IMR-90 (cell line): ENCODE data around the gene CDKN2D. TPM values are rescaled to one million over a fixed set of nuclear protein-coding genes. Genes with fewer than 3 reads are reported as not detected.
A peak's percentile ranks its signal among the peaks of the same experiment; 100 is the strongest.

Experiments
- ATAC-seq: fragments of 200-7000 bp; cut with Tn5 transposase; 2 replicates; pipeline ENCODE4 v1.9.1; 2020; ENCODE audit warnings: low read depth, mild to moderate bottlenecking, moderate library complexity
- BruUV-seq: library from RNA; stranded (reverse); fragments of 400-500 nt; replicated peaks from 2 replicates; lab custom pipeline; 2021; lab: Mats Ljungman, UMichigan
- CTCF ChIA-PET: fragments of 300-600 bp; formaldehyde crosslinking; extraction: SDS; loops from one replicate; lab custom pipeline; 2021; ENCODE audit warnings: antibody characterized with exemption; lab: Yijun Ruan, JAX
- POLR2A ChIA-PET: fragments of 300-600 bp; sonication (Branson Sonifier 250); formaldehyde crosslinking; loops from one replicate; lab custom pipeline; 2022; ENCODE audit warnings: antibody characterized with exemption; ENCODE audit not compliant: unreplicated experiment; lab: Charles Lee
- DNase-seq: peaks from one replicate; pipeline ENCODE4 v3.0.0; 2013
- H2AFZ ChIP-seq: replicated peaks from 2 replicates; pipeline ENCODE3; 2013; ENCODE audit warnings: low read length, mild to moderate bottlenecking; ENCODE audit not compliant: poor library complexity
- H2AK5ac ChIP-seq: 2 replicates; pipeline ENCODE4 v1.6.1; 2013; ENCODE audit warnings: low read depth, low read length, inconsistent platforms
- H2AK9ac ChIP-seq: replicated peaks from 2 replicates; pipeline ENCODE3; 2013; ENCODE audit warnings: mild to moderate bottlenecking, low read depth, low read length, moderate library complexity; ENCODE audit not compliant: poor library complexity
- H2BK120ac ChIP-seq: 2 replicates; pipeline ENCODE4 v1.6.1; 2013; ENCODE audit warnings: low read depth, low read length, inconsistent platforms
- H2BK15ac ChIP-seq: 3 replicates; pipeline ENCODE4 v1.6.1; 2013; ENCODE audit warnings: low read depth, low read length, inconsistent platforms
- H2BK20ac ChIP-seq: 2 replicates; pipeline ENCODE4 v1.6.1; 2013; ENCODE audit warnings: low read depth, mild to moderate bottlenecking, inconsistent platforms, low read length, moderate library complexity
- H2BK5ac ChIP-seq: 2 replicates; pipeline ENCODE4 v1.6.1; 2013; ENCODE audit warnings: mild to moderate bottlenecking, low read depth, low read length, inconsistent platforms; ENCODE audit not compliant: poor library complexity, severe bottlenecking
- H3K14ac ChIP-seq: replicated peaks from 2 replicates; pipeline ENCODE4 v1.6.1; 2013; ENCODE audit warnings: low read depth, low read length, inconsistent platforms
- H3K18ac ChIP-seq: 2 replicates; pipeline ENCODE4 v1.6.1; 2013; ENCODE audit warnings: low read depth, low read length, control low read depth
- H3K23ac ChIP-seq: 2 replicates; pipeline ENCODE4 v1.6.1; 2013; ENCODE audit warnings: low read depth, low read length, inconsistent platforms
- H3K27ac ChIP-seq: 2 replicates; pipeline ENCODE4 v1.5.1; 2013; ENCODE audit warnings: mild to moderate bottlenecking, control low read depth, low read length; ENCODE audit not compliant: insufficient read depth
- H3K27me3 ChIP-seq: 2 replicates; pipeline ENCODE4 v1.6.1; 2013; ENCODE audit warnings: low read length; ENCODE audit not compliant: control insufficient read depth, insufficient read depth
- H3K36me3 ChIP-seq: 2 replicates; pipeline ENCODE4 v1.6.1; 2013; ENCODE audit warnings: low read length, mixed read lengths; ENCODE audit not compliant: control insufficient read depth, insufficient read depth
- H3K4ac ChIP-seq: 2 replicates; pipeline ENCODE4 v1.6.1; 2013; ENCODE audit warnings: low read depth, low read length, inconsistent platforms
- H3K4me1 ChIP-seq: 2 replicates; pipeline ENCODE4 v1.6.1; 2013; ENCODE audit warnings: low read length, mixed read lengths; ENCODE audit not compliant: control insufficient read depth, insufficient read depth
- H3K4me2 ChIP-seq: 2 replicates; pipeline ENCODE4 v1.6.1; 2013; ENCODE audit warnings: low read depth, mild to moderate bottlenecking, control low read depth, low read length, moderate library complexity
- H3K4me3 ChIP-seq: 2 replicates; pipeline ENCODE4 v1.5.1; 2013; ENCODE audit warnings: low read depth, mild to moderate bottlenecking, control low read depth, low read length, moderate library complexity; ENCODE audit not compliant: insufficient read depth
- H3K56ac ChIP-seq: 2 replicates; pipeline ENCODE4 v1.6.1; 2013; ENCODE audit warnings: low read length, inconsistent platforms; ENCODE audit not compliant: insufficient read depth; ENCODE audit errors: extremely low read depth
- H3K79me1 ChIP-seq, 2 experiments: 2 replicates each; pipeline ENCODE4 v1.6.1; 2013; ENCODE audit warnings: low read length in 2 of 2, inconsistent platforms in 1 of 2, low read depth in 1 of 2
- H3K9ac ChIP-seq: 2 replicates; pipeline ENCODE4 v1.6.1; 2013; ENCODE audit warnings: low read depth, low read length, control low read depth
- H3K9me1 ChIP-seq: 2 replicates; pipeline ENCODE4 v1.6.1; 2013; ENCODE audit warnings: low read length, inconsistent platforms; ENCODE audit not compliant: insufficient read depth
- H3K9me3 ChIP-seq: 2 replicates; pipeline ENCODE4 v1.6.1; 2013; ENCODE audit warnings: low read length; ENCODE audit not compliant: control insufficient read depth, insufficient read depth
- H4K20me1 ChIP-seq: 2 replicates; pipeline ENCODE4 v1.6.1; 2013; ENCODE audit warnings: low read length, inconsistent platforms; ENCODE audit not compliant: insufficient read depth
- H4K5ac ChIP-seq: 2 replicates; pipeline ENCODE4 v1.6.1; 2013; ENCODE audit warnings: mild to moderate bottlenecking, low read depth, low read length, control low read depth
- H4K8ac ChIP-seq, 2 experiments: 2 replicates each; pipeline ENCODE4 v1.6.1; 2013; ENCODE audit warnings: low read depth in 2 of 2, low read length in 2 of 2, control low read depth in 1 of 2, inconsistent platforms in 1 of 2
- H4K91ac ChIP-seq: 2 replicates; pipeline ENCODE4 v1.6.1; 2013; ENCODE audit warnings: low read depth, low read length, inconsistent platforms; ENCODE audit not compliant: insufficient read depth
- BHLHE40 ChIP-seq: fragments of 150-350 bp; IDR thresholded peaks from 2 replicates; pipeline ENCODE4 v1.6.1; 2016; ENCODE audit warnings: mild to moderate bottlenecking, low read depth, low read length
- CEBPB ChIP-seq: IDR thresholded peaks from 2 replicates; pipeline ENCODE4 v1.6.1; 2012; ENCODE audit warnings: low read depth, low read length, improper control_type of control experiment
- CHD1 ChIP-seq: IDR thresholded peaks from 2 replicates; pipeline ENCODE4 v1.6.1; 2012; ENCODE audit warnings: low read depth, low read length, improper control_type of control experiment
- CTCF ChIP-seq: conservative IDR thresholded peaks from 2 replicates; pipeline ENCODE4 v1.5.1; 2012; ENCODE audit warnings: mild to moderate bottlenecking, low read depth, low read length, improper control_type of control experiment
- ELK1 ChIP-seq: fragments of 150-350 bp; IDR thresholded peaks from 2 replicates; pipeline ENCODE4 v1.6.1; 2016; ENCODE audit warnings: low read depth, mild to moderate bottlenecking, low read length, moderate library complexity, borderline replicate concordance
- FOS ChIP-seq: fragments of 150-350 bp; IDR thresholded peaks from 2 replicates; pipeline ENCODE4 v1.6.1; 2016; ENCODE audit warnings: low read depth, low read length
- MAFK ChIP-seq: IDR thresholded peaks from 2 replicates; pipeline ENCODE4 v1.6.1; 2012; ENCODE audit warnings: low read depth, low read length, improper control_type of control experiment
- MAZ ChIP-seq: IDR thresholded peaks from 2 replicates; pipeline ENCODE4 v1.6.1; 2012; ENCODE audit warnings: low read depth, mild to moderate bottlenecking, low read length, improper control_type of control experiment, moderate library complexity, borderline replicate concordance
- MXI1 ChIP-seq: IDR thresholded peaks from 2 replicates; pipeline ENCODE4 v1.6.1; 2012; ENCODE audit warnings: low read depth, mild to moderate bottlenecking, low read length, moderate library complexity, borderline replicate concordance
- NFE2L2 ChIP-seq: fragments of 150-350 bp; IDR thresholded peaks from 2 replicates; pipeline ENCODE4 v1.6.1; 2016; ENCODE audit warnings: low read depth, mild to moderate bottlenecking, low read length
- POLR2A ChIP-seq: IDR thresholded peaks from 2 replicates; pipeline ENCODE4 v1.6.1; 2012; ENCODE audit warnings: mild to moderate bottlenecking, low read depth, low read length
- RAD21 ChIP-seq: IDR thresholded peaks from 2 replicates; pipeline ENCODE4 v1.6.1; 2012; ENCODE audit warnings: low read length, improper control_type of control experiment
- RCOR1 ChIP-seq: IDR thresholded peaks from 2 replicates; pipeline ENCODE4 v1.6.1; 2012; ENCODE audit warnings: mild to moderate bottlenecking, low read length, improper control_type of control experiment; ENCODE audit not compliant: insufficient replicate concordance
- RFX5 ChIP-seq: IDR thresholded peaks from 2 replicates; pipeline ENCODE4 v1.8.0; 2012; ENCODE audit warnings: low read depth, mild to moderate bottlenecking, low read length, moderate library complexity
- SMC3 ChIP-seq: fragments of 150-350 bp; IDR thresholded peaks from 2 replicates; pipeline ENCODE4 v1.6.1; 2016; ENCODE audit warnings: low read depth, mild to moderate bottlenecking, antibody characterized with exemption, low read length, moderate library complexity
- USF2 ChIP-seq: fragments of 150-350 bp; IDR thresholded peaks from 2 replicates; pipeline ENCODE4 v1.6.1; 2017; ENCODE audit warnings: mild to moderate bottlenecking, antibody characterized with exemption, low read length, low read depth
- WGBS, 2 experiments: methylation state at CpG; one replicate each; pipeline versions ENCODE4 v1.1.5 to v1.1.7; 2013; ENCODE audit warnings: missing lambda C conversion rate in 2 of 2; ENCODE audit not compliant: insufficient read length in 1 of 2; ENCODE audit errors: extremely low coverage in 2 of 2; 5-methylcytosine and 5-hydroxymethylcytosine counted together
- dilution Hi-C: fragments of 300-500 bp; cut with HindIII; formaldehyde crosslinking; loops from one replicate; pipeline ENCODE4 v1.14.3; 2018; ENCODE audit warnings: low sequenced_read_pairs; ENCODE audit not compliant: unreplicated experiment
- in situ Hi-C: fragments of 300-500 bp; cut with MboI; formaldehyde crosslinking; loops from 3 replicates; pipeline ENCODE4 v1.14.3; 2019; ENCODE audit warnings: low sequenced_read_pairs, inconsistent platforms, mixed read lengths
- intact Hi-C: fragments of 100-400 bp; cut with micrococcal nuclease; formaldehyde crosslinking; loops from 2 replicates; pipeline ENCODE4 v1.10.0; 2022
- polyA plus RNA-seq, 3 experiments: library from polyadenylated mRNA; depleted of rRNA; stranded (reverse); fragments of >200 nt; gene quantifications; 2 replicates each; pipeline ENCODE4 v1.2.3, GENCODE V29; 2012; ENCODE audit warnings: low replicate concordance in 1 of 3
- total RNA-seq: library from RNA; depleted of rRNA; stranded (reverse); fragments of >200 nt; gene quantifications from 2 replicates; pipeline ENCODE4 v1.2.3, GENCODE V29; 2012

Gene CDKN2D
- total and polyA plus RNA-seq, 2 of the 4 experiments (the other 2 are of a cell fraction): 3.6 to 8.5 TPM

GRCh38 chr19:10604460-10604980 is 35.7 kb upstream of the CDKN2D start:
- Histone ChIP-seq H3K18ac (no peak overlapping the region), H3K4me3 (no peak overlapping the region), H2AFZ (peak overlapping the region; percentile 14), H3K36me3 (peaks cover 1% of the 10 kb centered on the region; the same call in 1 of the 2 replicates), H3K4me2 (no peak overlapping the region; the same call in 1 of the 2 replicates), H3K9me1 (peaks cover 15% of the 10 kb centered on the region), H2BK5ac (no peak overlapping the region), H4K8ac (0 out of 4 replicates have a peak overlapping the region, but pooled peaks of 1 of the 2 experiments have one; percentile 10), H3K27ac (no peak overlapping the region), H3K27me3 (no peaks in the 10 kb centered on the region), H3K4me1 (peaks cover 10% of the 10 kb centered on the region), H2BK15ac (no peak overlapping the region), H3K56ac (no peak overlapping the region), H3K9me3 (no peaks in the 10 kb centered on the region; the same call in 1 of the 2 replicates), H2AK5ac (no peak overlapping the region), H3K14ac (0 out of 2 replicates have a peak overlapping the region, but pooled peaks have one; percentile 53), H4K20me1 (peaks cover 13% of the 10 kb centered on the region), H3K9ac (no peak overlapping the region), H3K79me1 (peaks cover 15 to 54% of the 10 kb centered on the region in 2 experiments; a peak in 3 of 4 replicates), H4K5ac (no peak overlapping the region), H4K91ac (no peak overlapping the region), H2BK120ac (no peak overlapping the region), H2BK20ac (no peak overlapping the region), H3K23ac (no peak overlapping the region), H2AK9ac (peak overlapping the region; percentile 79), H3K4ac (0 out of 2 replicates have a peak overlapping the region, but pooled peaks have one; percentile 35)
- intact Hi-C loops: no loop called here
- dilution Hi-C loops: no loop called here
- ChIA-PET CTCF (interaction anchor here (0.6 kb wide), 1 partner anchor 31 kb away, joined by 4 read pairs; no protein-coding TSS in a partner anchor), POLR2A (no interaction called here)
- DNase-seq (no peak), ATAC-seq (no peak)
- WGBS, 2 experiments: 96% methylated on average over 4 of the region's 9 CpGs; no CpG with 5 or more reads in 1 of the 2 experiments
- in situ Hi-C loops: no loop called here
- BruUV-seq: no TSS peak
- TF ChIP-seq POLR2A (no peak), MXI1 (no peak), RAD21 (no peak), CHD1 (no peak), RFX5 (no peak), FOS (no peak), CTCF (no peak), ELK1 (no peak), SMC3 (no peak), USF2 (no peak), CEBPB (no peak), NFE2L2 (no peak), BHLHE40 (no peak), MAZ (no peak), MAFK (no peak), RCOR1 (no peak)
